Peyer's patch (tissue), 4 donors: Measurements from ENCODE around the gene PGM2.

ENCODE experiments used
- CTCF ChIP-seq, 6 experiments: fragments of 450-650 bp in 4 of 6; fragments of 200-600 bp in 2 of 6; sonication (generic) in 1 of 6; IDR thresholded peaks; one replicate each; pipeline ENCODE4 v1.5.1; 2017 to 2019; ENCODE audit warnings: antibody characterized with exemption in 6 of 6, mild to moderate bottlenecking in 3 of 6, moderate library complexity in 1 of 6
- POLR2A ChIP-seq, 2 donors: fragments of 450-650 bp; IDR thresholded peaks; one replicate each; pipeline ENCODE4 v1.5.1; 2017; ENCODE audit warnings: antibody characterized with exemption in 2 of 2, mild to moderate bottlenecking in 2 of 2, moderate library complexity in 2 of 2

- no peak for TF ChIP-seq CTCF (IDR thresholded peaks at IDR 0.05)
- TF ChIP-seq POLR2A (IDR thresholded peaks at IDR 0.05), result no peak
Measured at GRCh38 chr4:37881811-37882210, 55.3 kb downstream of the PGM2 start.
